HS-27A (cell line): ENCODE measurements around the gene FBN2.

Source experiments
- DNase-seq: peaks from one replicate; pipeline ENCODE4 v3.0.0-alpha.2; 2012; ENCODE audit warnings: low read depth, missing footprints

FBN2 gene

DNA sequence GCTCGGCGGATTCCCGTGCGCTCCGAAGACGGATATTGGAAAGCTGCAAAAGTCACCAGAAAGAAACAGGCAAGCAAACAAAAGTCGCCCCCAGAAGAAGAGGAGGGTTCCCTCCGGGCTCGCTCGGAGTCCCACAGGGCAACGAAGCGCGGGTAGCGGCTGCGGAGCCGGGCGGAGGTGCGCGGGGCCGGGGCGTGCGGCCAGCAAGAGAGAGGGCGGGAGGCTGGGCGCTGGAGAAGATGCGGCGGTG, at the start of gene FBN2:
Gene FBN2, minus strand, starts transcription at position 246 of the 250 bp plus-strand sequence. CDS start 642 bp downstream, outside the sequence.
- DNase-seq: no peak

DNA sequence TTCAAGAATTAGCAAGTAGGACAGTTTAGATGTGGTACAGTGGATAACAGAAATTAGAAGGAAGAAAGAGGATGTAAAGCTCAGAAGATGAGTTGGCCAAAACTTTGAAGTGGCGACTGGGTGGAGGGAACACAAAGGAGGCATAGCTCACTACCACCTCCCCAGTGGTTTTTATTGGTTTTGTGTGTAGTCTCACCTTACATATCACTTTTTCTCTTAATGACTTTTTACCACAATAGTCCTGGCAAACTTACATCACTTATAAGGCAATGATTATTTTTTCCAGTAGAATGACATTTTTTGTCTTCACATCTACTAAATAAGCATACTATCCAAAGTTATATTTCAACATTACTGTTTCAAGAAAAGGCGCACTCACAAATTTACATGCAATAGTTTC, 49.2 kb upstream of the FBN2 start:
- no peak for DNase-seq

DNA sequence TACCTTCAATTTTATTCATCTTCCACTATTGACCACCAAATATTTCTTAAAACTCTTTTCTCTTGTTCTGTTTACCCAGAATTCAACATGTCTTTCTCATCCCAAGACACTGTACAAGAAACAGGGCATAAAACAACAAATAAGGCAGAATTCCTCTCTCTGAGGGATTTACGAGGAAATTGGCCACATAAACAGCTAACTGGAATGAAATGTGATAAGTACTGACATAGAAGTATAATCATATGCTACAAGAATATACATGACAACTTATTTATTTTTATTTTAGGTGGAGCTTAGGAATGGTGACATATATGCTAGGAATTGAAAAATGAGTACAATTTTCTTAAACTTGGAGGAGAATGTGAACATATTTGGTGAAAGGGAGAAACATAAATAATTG, 48.8 kb upstream of the FBN2 start:
- DNase-seq: no peak

GRCh38 chr5:128579639-128580038, 41.6 kb upstream of the FBN2 start:
- DNase-seq: no peak

- no peak for DNase-seq
These were observed 41.0 kb upstream of the FBN2 start for GRCh38 chr5:128579093-128579492.

GRCh38 chr5:128574041-128574440, 36.0 kb upstream of the FBN2 start:
- DNase-seq: no peak

DNA sequence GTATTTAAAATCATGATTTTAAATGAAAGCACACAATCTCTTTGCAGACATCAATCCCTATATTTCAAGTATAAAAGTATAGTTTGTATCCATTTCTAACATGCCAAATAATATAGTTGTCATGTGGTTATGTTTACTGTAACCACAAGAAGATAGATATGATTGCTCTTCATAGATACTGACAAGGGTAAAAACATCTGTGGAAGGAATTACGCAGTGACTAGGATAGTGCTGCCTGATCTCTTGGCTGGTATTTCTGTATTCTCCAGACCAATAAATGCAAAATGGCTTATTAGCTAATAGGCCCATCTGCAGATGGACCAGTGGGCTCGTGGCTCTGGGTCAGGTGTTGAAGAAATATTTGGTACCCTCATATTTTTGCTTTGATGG, 34.9 kb upstream of the FBN2 start:
- no peak for DNase-seq

- DNase-seq: no peak
These were observed 34.2 kb upstream of the FBN2 start for GRCh38 chr5:128572051-128572929.

GRCh38 chr5:128566178-128566577, 28.1 kb upstream of the FBN2 start:
- no peak for DNase-seq

DNA sequence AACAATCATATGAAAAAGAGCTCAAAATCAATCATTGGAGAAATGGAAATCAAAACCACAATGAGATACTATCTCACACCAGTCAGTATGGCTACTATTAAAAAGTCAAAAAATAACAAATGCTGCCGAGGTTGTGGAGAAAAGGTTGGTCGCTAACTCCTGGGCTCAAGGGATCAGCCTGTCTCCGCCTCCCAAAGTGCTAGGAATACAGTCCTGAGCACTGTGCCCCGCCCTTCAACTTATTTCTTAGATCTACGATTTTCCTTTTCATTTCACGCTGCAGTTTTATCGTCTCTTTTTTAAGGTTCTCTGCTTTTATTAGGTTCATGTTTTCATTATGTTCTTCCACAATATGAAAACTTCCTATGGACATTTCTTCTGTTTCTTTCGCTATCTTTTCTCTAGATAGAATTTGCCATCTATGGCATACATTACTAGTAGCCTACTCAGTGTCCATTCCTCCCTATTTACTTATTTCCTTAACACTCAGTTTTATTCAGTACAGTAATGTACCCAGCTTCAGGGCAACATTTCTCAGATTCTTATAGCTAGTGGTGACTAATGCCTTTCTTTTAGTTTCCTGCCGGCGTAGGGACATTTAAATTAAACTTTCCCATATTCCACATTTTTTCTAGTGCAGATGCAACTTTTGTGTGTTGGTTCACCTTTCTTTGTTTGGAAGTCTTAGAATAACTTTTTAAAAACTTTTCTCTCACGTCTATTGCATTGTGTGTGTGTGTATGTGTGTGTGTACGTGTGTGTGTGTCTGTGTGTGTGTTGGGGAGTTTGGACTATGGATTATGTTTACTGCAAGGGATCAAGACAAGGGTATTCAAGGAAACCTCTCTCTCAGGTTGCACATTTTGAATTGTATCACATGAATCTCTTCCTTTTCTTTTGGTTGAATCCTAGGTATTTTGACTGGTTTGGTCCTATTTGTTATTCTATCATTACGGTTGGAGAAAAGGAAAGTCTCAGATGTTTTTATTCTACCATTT, 21.6 kb upstream of the FBN2 start:
- no peak for DNase-seq

GRCh38 chr5:128553747-128554146, 15.7 kb upstream of the FBN2 start:
- DNase-seq: no peak

- DNase-seq: no peak
These were observed 13.4 kb upstream of the FBN2 start for GRCh38 chr5:128551476-128551875.

- no peak for DNase-seq
These were observed 11.5 kb upstream of the FBN2 start for GRCh38 chr5:128549496-128549895.

GRCh38 chr5:128546658-128547281, 8.7 kb upstream of the FBN2 start:
- DNase-seq: no peak

DNA sequence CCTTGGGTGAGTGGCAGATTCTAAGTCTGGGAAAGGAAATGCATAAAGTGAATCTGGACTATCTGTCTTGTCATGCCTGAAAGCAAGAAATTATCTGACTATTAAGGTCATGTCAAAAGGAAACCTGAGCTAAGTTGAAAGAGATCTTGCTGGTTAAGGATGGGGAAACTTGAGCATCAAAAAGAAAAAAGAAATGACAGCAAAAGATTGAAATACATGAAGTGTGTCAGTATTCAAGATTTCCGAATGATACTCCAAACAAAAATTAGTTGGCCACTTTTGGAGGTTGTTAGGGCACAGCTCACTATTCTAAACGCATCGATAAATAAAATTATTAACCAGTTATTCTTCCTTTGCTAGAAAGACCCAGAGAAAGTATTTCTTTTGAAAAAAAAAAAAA, 3.3 kb upstream of the FBN2 start:
- no peak for DNase-seq

DNA sequence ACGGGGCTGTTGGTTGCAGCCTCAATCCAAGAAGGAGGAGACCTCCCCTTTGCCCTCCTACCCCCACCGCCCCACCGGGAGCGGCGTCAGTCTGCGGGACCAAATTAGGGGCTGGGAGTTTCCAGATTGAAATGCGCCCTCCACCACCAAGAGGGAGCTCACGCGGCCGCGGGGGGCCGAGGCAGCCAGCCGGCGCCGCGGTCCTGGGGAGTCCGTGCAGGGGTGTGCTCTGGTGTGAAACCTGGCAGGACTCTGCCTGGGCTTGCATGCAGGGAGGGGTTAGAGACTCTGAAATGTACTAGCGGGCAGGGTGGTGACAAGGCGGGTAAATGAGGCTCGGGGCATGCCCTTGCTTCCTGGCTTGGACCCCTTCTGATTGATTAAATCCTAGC, 989 bp upstream of the FBN2 start:
- no peak for DNase-seq

GRCh38 chr5:128538250-128539037, 399 bp upstream of the FBN2 start:
- DNase-seq: peak; percentile 65

- no peak for DNase-seq
These were observed 635 bp downstream of the FBN2 start for GRCh38 chr5:128537221-128537999.

DNA sequence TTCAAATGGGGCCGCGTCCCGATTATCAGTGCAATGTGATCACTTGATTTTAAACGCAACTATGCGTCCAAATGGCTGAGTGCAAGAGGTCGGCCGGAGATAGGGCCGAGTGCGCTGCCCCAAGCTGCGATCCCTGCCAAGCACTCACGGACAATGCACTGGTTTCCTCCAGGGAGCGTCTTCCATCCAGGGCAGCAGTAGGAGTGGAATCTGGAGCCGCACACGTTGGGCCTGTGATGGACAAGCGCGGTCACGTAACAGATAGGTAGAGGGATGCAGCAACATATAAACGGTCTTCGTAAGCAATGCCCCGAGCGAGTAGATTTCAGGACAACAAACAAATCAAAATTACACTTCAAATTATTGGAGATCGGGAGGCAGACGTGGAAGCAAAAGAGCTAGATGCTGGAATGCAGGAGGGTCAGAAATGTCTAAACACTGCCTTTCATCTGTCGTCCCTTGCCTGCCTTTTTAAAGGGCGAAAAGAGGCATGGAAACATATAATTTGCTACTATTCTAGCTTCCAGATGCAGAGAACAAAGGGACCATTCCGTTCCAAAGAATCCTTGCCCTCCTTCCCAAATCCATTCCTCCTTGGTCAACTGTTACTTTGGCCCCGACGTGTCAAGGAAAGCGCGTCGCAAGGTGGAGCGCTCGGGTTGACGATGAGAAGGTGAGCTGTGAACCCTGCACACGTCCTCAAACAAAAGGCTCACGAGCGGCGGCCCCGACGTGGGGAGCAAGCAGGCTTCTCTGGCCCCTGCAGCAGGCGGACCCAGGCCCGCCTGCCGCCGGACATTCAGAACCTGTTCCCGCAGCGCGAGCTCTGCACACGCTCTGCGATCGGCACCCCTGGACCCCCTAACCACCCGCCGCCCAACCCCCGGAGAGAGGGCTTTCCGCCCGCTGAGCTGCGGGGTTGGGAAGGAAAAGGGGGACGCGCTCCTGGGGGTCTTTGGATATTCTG, 1.5 kb downstream of the FBN2 start:
- DNase-seq: no peak

DNA sequence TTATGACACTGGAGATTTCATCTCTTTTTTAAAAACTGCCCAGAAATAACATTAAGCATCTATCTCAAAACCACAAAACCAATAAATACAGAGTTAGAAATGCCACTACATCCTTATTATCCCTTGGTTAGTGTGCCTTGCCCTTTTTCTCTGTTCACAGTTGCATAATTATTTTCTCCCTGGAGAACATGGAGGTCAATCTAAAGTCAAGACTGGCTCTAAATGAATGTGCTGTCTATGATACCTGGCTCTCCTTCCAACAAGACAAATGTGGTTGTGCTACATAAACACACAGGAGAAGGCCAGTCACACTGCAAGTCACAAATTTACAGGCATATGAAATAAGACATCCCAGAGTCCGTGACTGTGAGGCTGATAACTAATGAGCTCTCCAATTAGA, 2.8 kb downstream of the FBN2 start:
- no peak for DNase-seq
